Stimulated activated CD4-positive, alpha-beta T cell treated with anti-CD3 and anti-CD28 coated beads, Interleukin-4, amount 100 ng/mL, for 1 hour (primary cell): Measurements from ENCODE around the gene ETV6.
A peak's percentile ranks its signal among the peaks of the same experiment; 100 is the strongest.

Experiments
- DNase-seq: peaks from one replicate; pipeline ENCODE4 v3.0.0-alpha.2; 2020

ETV6 gene

DNA sequence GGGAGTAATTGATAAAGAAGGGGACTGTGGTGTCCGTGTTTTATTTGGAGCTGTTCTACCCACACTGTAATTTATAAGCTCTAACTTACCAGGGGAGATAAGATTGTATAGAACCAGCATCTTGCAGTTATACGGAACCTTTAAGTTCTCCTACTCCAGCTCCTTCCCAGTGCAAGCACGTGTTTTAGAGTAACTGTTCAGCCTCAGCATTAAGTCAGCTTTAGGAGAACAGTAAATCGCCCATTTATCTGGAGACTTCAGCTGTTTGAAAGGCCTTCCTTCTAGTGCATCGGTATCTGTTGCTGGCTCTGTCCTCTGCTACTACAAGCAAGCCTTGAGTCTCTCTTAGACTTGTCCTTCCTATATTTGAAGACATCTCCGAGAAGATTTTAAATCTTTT is 95.6 kb downstream of the ETV6 start:
- DNase-seq = no peak

DNA sequence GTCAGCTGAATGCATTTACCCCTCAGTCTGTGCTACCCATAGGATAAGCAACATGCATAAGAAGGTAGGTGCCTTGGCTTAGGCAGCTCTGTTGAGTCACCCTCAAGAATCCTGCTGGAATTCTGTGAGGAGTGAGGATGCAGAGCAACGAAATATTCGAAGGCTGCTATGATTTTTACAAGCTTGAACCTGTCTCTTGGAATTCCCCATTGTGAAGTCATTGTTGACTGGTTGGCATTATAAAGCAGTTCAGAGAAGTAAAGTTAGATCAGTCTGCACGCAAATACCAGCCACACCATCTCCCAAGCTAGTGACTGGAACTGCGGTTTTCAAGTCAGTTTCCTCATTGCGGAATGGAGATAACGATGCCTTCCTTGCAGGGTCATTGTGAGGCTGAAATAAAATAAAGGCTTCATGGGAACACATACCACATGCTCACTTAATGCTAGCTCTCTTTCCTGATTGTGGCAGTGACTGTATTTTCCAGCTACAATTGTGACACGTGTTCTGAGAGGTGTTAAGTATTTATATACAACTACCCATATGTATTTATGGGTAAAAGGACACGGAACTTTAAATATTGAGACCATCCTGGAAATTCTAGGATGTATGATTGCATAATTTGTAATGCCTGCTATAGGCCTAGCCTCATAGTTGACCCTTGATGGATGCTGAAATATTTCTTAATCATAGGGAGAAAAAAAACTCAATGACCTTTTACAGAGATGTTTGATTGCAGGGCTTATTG is 96.7 kb downstream of the ETV6 start:
- DNase-seq = no peak

DNA sequence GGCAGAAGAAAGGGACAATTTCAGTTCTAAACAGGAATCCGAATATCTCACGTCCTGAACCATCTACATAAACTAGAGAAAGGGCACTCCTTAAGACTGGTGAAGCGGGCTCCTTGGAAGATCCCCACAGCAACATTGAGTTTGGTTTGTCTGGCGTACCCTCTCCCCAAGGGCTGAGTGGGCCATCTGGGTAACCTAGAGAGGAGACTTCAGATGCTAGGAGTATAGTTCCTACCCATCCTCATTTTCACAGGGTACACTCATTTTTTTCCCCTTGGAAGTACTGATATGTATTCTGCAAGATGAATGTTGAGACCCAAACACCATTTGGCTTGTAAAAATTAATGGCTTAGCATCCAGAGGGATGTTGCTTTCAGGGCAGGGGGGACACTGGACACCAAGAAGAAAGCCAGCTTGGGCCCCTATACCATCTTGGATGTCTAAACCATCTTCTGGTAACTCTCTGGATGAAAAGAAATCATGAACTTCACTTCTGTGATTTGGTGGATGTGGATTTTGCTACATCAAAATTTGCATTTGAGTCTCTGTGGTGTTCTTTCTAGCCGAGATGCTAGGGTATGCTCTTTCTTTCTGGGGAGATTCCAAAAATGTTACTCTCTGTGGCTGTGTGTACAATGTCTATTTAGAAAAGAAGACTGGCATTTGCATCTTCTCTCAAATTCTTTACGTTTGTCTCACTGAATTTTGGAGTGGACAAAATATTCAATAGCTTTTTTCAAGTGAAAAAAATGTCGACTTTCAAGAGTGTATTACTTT is 97.7 kb downstream of the ETV6 start:
- DNase-seq = no peak

DNA sequence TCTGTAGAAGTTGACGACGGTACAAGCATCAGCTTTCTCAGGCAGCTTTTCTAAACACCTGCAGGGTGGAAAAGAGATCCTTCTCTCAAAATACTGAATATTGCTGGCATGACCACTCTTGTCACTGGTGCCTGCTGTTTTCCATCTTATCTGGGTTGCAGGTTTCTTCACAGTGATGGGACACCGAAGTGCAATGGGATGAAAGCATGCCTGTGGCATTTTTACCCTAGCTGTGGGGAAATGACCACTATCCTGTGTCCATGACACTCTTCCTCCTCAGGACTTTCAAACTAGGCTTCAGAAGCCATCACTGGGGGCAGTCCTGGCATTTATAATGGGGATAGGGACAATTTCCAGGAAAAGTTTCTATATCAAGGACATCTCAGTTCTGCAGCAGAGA is 98.5 kb downstream of the ETV6 start:
- DNase-seq = no peak

DNA sequence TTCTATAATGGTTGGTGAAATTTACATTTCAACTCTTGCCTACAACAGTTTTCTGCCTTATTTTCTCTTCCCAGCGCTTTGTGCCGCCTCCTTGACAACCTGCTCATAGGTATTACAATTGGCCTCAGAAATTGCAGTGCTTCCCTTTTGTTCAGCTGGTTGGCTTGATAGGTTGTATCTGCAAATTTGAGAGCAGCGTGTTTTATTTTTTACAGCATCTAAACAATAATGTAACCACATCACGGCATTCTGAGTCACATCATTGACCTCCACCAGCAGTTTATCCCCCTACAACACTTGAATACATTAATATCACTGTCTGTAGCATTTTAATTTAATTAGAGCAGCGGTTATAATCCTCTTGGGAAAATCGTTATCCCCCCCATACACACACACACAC is 99.4 kb downstream of the ETV6 start:
- no peak for DNase-seq

DNA sequence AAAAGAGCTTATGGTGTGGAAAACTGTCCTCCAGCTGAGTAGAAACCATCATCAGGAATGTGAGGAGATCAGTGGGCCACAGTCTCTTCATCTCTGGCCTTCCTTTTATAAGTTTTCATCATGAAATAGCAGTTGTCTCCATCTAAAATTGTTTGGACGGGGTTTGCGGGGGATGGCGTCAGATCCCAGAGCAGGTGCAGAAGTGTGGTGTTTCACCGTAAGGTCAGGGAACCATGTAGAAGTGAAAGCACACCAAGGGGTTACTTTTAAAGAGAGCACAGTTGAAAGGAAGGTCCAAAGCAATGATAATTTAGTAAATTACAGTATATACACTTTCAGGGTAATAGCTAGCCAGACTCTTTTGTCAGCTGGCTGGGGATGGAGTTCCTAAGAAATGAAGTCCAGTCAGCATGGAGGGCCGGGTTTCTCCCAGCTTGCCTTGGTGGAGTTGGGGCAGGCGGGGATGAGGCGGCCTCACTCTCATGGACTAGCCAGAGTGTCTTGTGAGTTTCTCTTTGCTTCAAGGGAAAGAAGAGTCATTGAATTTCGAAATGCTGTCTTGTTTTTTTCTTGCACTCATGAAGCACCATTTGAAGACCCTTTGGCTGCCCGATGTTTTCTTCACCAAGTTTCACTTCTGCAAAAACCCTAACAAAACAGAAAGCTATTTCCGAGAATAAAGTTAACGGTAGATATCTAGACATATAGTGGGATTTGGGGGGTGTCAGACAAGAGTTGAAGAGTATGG is 100.6 kb downstream of the ETV6 start:
- no peak for DNase-seq

DNA sequence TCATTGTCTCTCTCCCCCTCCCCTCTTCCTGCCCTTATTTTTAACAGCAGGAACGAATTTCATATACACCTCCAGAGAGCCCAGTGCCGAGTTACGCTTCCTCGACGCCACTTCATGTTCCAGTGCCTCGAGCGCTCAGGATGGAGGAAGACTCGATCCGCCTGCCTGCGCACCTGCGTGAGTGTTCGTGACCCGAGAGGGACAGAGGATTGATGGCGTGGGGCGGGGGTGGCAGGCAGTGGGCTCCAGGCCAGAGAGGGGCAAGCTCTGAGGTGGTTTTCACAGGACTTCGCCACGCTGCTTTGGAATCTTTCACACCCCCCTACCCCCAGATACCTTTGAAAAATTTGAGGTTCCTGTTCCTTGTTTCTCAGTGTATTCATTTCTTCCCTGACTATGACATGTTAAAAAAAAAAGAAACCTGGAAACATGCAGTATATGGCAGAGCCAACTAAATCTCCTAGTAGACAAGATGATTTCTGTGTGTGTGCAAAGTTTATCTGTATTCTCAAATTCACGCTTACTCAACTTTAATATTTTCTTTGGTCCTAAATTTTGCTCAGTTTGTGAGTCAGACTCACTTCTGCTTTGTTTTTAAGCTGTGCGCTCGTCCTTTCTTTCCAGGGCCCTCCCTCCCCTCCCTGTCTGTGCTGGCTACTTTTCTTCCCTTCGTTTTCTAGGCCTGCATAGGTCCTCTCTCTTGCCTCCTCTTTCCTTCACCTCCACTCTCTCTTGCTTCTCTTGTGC is 103.1 kb downstream of the ETV6 start:
- no peak for DNase-seq

DNA sequence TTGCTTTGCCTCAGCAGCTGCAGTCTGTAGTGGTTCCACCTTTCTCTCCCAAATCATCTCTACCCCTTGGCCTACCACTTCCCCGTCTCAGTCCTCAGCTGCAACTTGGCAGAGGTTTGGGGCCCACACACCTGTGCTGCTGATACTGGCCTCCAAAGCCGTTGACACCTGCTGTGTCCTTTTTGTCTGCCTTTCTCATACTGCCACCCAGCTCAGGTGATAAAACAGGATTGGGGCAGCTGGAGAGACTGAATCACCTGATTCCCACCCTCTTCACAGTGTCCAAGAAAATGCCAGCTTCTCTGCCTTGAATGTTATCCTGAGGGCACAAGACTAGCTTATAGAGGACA is 103.7 kb downstream of the ETV6 start:
- no peak for DNase-seq

DNA sequence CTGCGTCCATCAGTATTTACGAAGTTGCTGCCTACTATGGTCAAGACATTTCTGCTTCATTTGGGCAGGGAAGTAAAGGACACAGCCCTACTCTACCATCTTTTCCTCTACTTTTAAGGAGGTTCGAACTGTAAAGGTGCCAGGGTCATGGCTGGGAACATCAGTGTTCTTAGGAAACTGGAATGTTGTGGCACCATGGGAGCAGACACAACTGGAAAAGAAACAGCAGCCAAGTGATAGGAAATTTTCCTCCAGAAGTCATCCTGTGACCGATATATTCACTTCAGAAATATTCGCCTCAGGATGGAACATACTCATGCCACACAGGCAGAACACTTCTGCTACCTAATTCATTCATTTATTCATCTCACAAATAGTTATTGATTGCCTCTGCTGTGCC is 104.4 kb downstream of the ETV6 start:
- DNase-seq = no peak

DNA sequence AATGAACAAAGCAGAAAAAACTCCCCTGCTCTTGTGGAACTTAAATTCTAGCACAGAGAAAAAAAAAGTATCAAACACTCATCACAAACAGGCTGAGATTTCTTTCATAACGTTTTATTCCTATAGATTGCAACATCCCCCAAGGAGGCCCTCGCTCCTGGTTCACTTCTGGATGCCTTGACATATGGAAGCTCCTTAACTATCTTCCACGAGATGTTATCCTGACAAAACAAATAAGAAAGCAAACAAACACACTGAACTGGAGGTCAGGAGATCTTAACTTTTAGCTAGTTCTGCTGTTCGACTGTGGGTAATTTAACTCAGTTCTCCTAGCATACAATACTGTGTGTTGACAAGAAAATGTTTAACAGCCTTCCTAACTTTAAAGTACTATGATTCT is 104.8 kb downstream of the ETV6 start:
- no peak for DNase-seq

DNA sequence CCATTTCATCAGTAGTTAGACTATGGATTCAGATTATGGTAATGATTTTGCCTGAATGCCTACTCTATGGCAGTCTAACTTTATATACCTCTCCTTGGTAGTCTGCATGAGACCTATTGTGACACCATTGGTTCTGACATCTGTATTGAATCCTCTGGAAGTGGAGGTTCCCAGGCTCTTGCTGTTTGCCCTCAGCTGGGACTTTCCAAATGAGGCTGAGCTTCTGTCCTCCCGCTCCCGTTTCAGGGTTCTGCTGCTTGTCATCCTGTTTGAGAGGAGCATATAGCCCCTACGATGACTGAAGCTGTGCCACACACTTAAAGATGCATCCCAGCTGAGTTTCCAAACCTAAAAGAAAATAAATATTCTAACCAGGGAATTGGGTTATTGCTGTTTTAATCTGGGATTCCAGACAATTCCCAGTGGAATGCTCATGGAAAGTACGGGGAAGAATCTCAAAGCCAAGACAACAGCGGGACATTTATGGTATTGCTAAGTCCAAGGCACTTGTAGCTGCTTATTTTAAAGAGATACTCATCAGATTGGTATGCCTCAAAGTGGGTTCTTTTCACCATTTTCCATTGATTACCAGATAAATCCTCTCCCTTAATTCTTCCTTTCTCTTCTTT is 105.9 kb downstream of the ETV6 start:
- DNase-seq = no peak

DNA sequence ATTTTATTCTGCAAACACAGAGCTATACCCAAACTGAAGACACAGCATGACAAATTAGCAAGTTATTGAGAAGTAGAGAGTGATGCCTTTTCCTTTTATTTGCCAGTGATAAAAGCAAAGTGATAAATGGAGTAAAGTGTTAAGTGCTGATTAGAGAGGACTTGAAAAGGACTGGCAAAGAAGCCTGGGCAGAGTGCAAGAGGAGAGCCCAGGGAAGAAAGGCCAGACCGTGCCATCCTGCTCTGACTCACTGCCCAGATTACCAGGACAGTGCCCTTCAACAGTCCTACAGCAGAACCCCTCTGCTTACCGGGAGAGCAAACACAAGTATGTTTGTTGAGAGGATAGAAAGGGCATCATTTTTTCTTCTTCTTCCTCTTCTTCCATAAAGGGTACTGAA is 106.5 kb downstream of the ETV6 start:
- DNase-seq = no peak

DNA sequence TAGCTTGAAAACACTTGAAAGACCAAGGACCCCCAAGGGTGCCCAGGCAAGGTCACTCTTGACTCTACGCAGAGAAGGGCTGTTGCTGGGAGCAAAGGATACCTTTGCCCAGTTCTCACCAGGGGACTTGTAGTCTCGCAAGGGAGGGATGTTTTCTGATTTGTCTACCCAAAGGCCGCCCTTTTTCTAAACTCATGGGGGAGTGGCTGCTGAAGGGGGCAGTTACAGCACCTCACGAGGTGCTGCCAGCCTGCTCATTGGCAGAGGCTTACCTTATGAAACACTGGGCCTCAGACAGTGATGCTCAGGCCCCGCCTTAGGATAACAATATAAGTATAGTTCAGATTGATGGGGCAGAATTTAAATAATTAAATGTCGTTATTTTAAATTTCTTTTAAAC is 107.0 kb downstream of the ETV6 start:
- DNase-seq = no peak

DNA sequence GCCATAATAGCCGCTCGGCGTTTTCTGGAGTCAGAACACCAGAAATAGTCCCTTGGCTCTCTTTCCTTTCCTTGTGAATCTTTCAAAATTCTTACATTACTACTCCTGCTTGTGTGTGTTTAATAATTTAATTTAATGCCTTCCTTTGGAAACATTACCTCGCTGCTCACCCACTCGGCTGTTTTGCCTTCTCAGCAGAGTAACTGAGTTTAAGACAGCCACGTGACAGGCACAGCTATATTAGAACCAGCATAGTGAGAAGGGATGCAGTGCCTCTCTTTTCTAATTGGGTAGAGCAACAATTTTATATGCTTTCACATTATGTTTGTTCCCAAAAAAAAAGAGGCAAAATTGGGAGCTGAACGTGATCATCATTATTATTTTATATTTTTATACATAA is 107.6 kb downstream of the ETV6 start:
- DNase-seq = no peak

DNA sequence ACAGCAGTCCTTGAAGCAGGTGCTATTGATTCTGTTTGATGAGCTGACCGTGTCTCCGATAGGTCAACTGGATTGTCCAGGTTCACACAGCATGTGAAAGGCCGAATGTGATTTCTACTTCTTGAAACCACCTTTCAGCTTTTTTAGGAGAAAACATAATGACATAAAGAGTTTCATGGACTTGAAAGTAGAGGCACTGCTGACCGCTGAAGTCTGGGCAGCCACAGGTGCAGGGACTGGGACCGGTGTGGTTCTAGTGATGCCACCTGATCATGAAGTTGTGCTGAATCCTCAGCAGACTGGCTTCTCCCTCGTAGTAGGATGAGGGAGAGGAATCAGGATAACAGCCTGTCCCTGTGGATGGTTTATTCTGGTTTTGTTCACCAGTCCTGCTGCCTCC is 108.1 kb downstream of the ETV6 start:
- no peak for DNase-seq

DNA sequence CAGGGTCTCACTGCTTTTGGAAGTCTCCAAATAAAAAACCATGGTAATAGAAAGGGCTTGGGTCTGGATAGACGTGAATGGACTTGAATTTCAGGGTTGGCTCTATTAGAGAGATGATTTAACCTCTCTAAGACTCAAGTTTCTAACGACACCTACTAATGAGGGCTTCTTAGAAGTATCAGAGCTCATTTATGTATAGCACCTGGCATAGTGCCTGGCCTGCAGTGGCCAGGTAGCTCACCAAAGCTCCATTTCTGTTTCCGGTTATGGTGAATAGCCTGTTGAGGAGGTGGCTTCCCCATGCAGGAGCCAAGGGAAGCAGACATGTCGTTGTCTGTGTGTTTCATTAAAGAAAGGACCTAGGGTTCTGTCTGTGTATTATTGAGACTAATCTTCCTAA is 108.6 kb downstream of the ETV6 start:
- DNase-seq = no peak

DNA sequence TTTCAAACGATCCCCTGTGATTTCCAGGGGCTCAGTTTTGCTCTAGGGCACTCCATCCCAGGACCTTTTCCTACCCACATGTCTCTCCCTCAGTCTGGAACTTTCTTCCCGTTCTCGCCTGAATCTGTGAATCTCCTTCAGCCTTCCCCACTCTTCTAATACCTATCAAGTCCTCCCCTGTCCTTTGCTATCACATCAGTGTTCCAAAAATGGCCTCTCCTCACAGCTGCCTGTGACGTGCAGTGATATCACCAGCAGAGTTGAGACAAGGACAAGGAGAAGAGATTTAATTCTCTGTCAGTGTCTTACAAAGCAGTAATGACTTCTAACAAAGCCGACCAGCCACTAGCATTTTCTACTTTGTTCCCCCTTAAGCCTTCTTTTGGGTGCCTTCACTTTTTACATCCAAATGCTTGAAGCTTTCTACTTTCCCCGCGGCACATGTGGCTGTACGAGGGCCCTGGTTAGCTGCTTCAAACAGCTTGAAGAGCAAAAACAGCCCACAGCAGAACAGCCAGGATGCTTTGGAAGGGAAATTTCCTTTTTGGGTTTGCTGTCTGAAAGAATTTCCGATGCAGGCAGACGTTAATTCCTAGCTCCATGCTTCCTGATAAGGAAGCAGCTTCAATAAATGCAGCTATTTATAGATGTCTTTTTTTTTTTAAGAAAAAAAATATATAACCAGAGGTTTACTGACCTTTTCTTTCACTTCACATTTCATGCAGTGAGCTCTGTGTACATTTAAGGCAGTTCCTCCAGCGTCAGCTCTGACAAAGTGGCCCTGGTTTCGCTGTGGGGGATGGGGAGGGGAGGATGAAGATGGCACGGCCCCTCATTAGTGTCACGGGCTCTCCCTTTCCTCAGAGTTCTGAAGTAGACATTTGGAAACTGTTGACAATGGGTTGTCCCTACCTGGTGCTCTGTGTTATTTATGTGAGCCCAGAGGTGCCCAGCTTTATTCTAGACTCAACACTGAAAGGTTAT is 109.3 kb downstream of the ETV6 start:
- DNase-seq = peak; percentile 19

DNA sequence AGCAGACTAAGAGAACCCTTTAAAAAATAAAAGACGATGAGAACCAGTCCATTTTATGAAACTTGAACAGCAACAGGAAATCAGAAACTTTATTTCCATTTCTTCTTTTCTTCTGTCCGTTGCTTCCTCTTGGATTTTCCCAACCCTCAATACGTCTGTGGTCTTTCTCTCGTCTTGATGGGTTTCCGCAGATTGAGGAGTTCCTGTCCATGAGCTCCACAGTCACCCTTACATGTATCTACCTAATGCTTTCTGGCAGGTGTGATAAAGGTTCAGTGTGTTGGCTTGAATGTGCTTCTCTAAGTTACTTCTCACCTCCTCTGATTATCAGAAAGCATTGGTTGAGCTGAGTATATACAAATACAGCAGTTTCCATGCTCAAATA is 110.0 kb downstream of the ETV6 start:
- DNase-seq = no peak

DNA sequence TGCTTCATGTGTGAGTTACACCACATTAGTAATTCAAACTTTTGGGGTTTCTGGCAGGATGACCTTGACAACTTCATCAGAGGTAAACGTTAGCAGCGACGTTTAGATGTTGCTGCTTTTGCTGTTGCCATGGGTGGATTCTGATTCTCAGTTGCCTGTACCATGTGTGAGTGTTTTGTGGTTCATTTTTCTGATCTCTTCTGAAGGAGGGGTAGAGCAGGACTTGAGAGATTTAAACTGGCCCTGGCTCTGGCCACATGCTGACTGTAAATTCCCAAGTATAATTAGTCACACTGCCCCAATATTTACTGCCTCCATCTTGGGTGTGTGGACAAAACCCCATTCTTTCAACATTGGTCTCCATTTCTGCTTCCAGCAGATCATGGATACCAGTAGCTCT is 110.4 kb downstream of the ETV6 start:
- no peak for DNase-seq

DNA sequence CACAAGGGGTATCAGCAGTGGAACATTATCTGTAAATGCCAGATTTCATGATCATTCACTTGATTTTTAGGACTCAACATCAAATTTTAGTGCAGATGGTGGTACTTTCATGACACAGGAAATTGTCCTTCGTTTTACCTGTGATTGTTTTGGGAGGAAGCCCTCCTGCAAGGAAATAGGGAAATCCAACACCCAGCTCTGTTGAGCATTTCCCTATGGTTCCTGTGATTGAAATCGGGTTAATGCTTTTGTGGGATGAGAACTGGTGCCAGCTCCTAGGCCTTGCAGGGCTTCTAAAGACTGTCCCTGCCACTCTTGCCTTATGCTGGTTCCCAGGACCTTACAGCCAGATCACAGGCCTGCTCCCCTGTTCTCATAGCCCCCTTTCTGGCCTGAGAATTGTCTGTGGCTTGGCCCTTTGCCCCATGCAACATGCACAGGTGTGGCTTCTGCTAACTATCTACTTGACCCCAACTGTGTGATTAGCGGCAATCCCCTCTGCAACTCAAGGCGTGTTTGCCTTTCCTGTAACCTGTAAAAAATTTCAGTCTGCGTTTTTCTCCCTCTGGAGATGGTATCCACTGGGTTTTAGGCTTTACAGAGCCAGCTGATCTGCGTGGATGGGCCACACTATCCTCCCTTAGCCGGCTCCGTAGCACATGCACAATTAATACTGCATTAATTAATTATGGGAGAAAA is 112.5 kb downstream of the ETV6 start:
- no peak for DNase-seq

DNA sequence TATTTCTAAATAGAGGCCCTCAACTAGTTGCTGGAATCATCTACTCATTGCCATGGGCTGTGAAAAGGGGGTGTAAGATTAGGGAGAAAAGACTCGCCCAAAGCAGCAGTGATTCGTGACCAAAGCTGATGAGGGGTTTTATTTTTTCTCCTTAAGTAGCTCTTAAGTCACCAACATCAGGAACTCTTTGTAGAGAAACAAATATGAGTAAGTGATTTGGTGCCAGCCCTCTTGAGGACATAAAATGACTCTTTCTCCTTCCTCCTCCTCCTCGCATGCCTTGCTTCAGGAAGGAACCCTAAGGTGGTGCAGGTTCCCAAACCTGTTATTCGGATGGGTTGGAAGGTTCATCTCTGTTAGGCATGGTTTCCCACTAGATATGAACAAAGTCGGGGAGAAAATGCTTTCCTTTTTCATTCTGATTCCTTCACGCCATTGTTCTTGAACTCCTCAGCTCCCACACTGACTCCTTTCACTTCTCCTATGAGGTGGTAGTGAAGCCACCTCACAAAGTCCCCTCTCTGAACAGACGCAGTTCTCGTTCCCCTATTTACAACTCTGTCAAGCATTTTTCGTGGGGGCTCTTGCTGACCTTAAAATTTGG is 113.4 kb downstream of the ETV6 start:
- no peak for DNase-seq
